Measurements from ENCODE around the gene GPR132.

DNA sequence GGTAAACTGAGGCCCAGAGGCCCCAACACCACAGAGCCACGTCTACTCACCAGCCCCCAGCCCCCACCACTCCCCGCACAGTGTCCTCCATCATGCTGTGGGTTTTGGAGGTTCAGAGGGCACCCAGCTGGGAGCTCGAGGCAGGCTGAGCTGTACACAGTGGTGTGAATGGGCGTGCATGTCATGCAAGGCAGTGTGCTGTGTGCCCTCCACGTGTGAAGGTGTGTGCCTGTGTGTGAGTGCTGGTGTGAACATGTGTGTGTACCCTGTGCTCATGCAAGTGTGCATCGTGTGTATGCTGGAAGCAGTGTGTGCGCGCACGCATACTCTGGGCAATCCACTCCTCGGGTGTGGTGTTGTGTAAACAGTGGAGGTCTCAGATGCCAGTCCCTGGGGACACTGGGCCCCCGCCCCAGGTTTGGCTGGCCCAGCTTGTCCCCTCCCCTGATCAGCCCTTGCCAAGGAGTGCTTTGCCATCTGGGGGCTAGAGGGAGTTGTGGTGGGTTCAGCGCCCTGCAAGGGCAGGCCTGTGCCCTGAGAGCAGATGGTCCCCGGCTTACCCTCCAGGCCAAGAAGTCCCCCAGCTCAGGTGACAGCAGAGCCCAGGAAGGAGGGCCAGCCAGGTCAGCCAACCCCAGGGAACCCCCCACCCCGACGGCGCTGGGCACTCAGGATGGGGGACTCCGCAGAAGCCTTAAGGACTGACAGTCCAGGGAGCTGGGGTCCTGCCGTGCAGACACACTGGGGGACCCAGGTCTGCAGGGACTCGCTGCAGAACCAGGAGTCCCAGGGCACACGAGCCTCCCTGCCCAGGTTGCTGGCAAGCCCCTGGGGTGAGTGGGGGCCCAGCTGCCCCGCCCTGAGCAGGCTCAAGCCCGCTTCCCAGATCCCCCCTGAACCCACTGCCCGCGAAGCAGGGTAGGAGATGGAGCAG lies 23.8 kb upstream of the GPR132 start:
- TF ChIP-seq, protein P1, sequence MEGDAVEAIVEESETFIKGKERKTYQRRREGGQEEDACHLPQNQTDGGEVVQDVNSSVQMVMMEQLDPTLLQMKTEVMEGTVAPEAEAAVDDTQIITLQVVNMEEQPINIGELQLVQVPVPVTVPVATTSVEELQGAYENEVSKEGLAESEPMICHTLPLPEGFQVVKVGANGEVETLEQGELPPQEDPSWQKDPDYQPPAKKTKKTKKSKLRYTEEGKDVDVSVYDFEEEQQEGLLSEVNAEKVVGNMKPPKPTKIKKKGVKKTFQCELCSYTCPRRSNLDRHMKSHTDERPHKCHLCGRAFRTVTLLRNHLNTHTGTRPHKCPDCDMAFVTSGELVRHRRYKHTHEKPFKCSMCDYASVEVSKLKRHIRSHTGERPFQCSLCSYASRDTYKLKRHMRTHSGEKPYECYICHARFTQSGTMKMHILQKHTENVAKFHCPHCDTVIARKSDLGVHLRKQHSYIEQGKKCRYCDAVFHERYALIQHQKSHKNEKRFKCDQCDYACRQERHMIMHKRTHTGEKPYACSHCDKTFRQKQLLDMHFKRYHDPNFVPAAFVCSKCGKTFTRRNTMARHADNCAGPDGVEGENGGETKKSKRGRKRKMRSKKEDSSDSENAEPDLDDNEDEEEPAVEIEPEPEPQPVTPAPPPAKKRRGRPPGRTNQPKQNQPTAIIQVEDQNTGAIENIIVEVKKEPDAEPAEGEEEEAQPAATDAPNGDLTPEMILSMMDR (IDR thresholded peaks at IDR 0.05) = no peak
- no peak for TF ChIP-seq POLR2AphosphoS5 (IDR thresholded peaks at IDR 0.05)
- TF ChIP-seq POLR2A (IDR thresholded peaks at IDR 0.05) = no peak

All from prostate gland (tissue), 2 donors.